H9 (cell line): ENCODE measurements around the gene FMNL3. TPM values are rescaled to one million over a fixed set of nuclear protein-coding genes. Genes with fewer than 3 reads are reported as not detected.

Experiments
- DNase-seq: peaks from one replicate; pipeline ENCODE4 v3.0.0-alpha.2; 2017
- H2AFZ ChIP-seq: one replicate; pipeline ENCODE4 v1.6.1; 2013; ENCODE audit warnings: mild to moderate bottlenecking, low read length, control low read depth, moderate library complexity
- H2AK5ac ChIP-seq: 2 replicates; pipeline ENCODE4 v1.6.1; 2013; ENCODE audit warnings: low read length, control low read depth, mixed read lengths; ENCODE audit not compliant: insufficient read length
- H2BK120ac ChIP-seq: one replicate; pipeline ENCODE4 v1.6.1; 2013; ENCODE audit warnings: low read depth, mild to moderate bottlenecking, low read length, control low read depth, inconsistent platforms; ENCODE audit not compliant: poor library complexity, severe bottlenecking
- H2BK12ac ChIP-seq: 2 replicates; pipeline ENCODE4 v1.6.1; 2013; ENCODE audit warnings: low read length, control low read depth, mixed read lengths, low read depth; ENCODE audit not compliant: insufficient read length
- H2BK15ac ChIP-seq: 2 replicates; pipeline ENCODE4 v1.6.1; 2013; ENCODE audit warnings: low read depth, low read length, control low read depth
- H2BK20ac ChIP-seq: one replicate; pipeline ENCODE4 v1.6.1; 2013; ENCODE audit warnings: low read depth, mild to moderate bottlenecking, low read length, control low read depth, inconsistent platforms; ENCODE audit not compliant: poor library complexity, severe bottlenecking
- H2BK5ac ChIP-seq: 2 replicates; pipeline ENCODE4 v1.6.1; 2013; ENCODE audit warnings: low read length, control low read depth, mixed read lengths; ENCODE audit not compliant: insufficient read length
- H3K14ac ChIP-seq: 2 replicates; pipeline ENCODE4 v1.6.1; 2013; ENCODE audit warnings: low read length, control low read depth; ENCODE audit not compliant: insufficient read depth
- H3K18ac ChIP-seq: 2 replicates; pipeline ENCODE4 v1.6.1; 2013; ENCODE audit warnings: low read depth, mild to moderate bottlenecking, mixed read lengths, low read length, control low read depth; ENCODE audit not compliant: insufficient read length
- H3K23ac ChIP-seq: 2 replicates; pipeline ENCODE4 v1.6.1; 2013; ENCODE audit warnings: low read length, control low read depth, mixed read lengths, low read depth; ENCODE audit not compliant: insufficient read length
- H3K23me2 ChIP-seq: 2 replicates; pipeline ENCODE4 v1.6.1; 2013; ENCODE audit warnings: low read depth, mild to moderate bottlenecking, mixed read lengths, low read length, control low read depth; ENCODE audit not compliant: insufficient read length, poor library complexity, severe bottlenecking
- H3K27ac ChIP-seq: 2 replicates; pipeline ENCODE4 v1.5.1; 2013; ENCODE audit warnings: low read length, control low read depth, mixed read lengths, low read depth; ENCODE audit not compliant: insufficient read length
- H3K27me3 ChIP-seq: 2 replicates; pipeline ENCODE4 v1.6.1; 2013; ENCODE audit warnings: low read length, control low read depth, inconsistent platforms; ENCODE audit not compliant: insufficient read depth
- H3K4ac ChIP-seq: 2 replicates; pipeline ENCODE4 v1.6.1; 2013; ENCODE audit warnings: low read depth, mild to moderate bottlenecking, control low read depth, inconsistent platforms, low read length, moderate library complexity
- H3K4me1 ChIP-seq: 2 replicates; pipeline ENCODE4 v1.6.1; 2013; ENCODE audit warnings: low read length, control low read depth, inconsistent platforms; ENCODE audit not compliant: insufficient read depth
- H3K4me2 ChIP-seq: 2 replicates; pipeline ENCODE4 v1.6.1; 2013; ENCODE audit warnings: low read length, control low read depth, mixed read lengths; ENCODE audit not compliant: insufficient read length, insufficient read depth
- H3K56ac ChIP-seq: 2 replicates; pipeline ENCODE4 v1.6.1; 2013; ENCODE audit warnings: low read depth, mild to moderate bottlenecking, mixed read lengths, low read length, control low read depth; ENCODE audit not compliant: insufficient read length
- H3K79me1 ChIP-seq: 2 replicates; pipeline ENCODE4 v1.6.1; 2013; ENCODE audit warnings: low read depth, mild to moderate bottlenecking, moderate library complexity, low read length, control low read depth, inconsistent platforms; ENCODE audit not compliant: insufficient read depth, poor library complexity, severe bottlenecking
- H3K79me2 ChIP-seq: 2 replicates; pipeline ENCODE4 v1.6.1; 2013; ENCODE audit warnings: low read length, control low read depth, inconsistent platforms; ENCODE audit not compliant: insufficient read depth
- H3K9ac ChIP-seq: 2 replicates; pipeline ENCODE4 v1.6.1; 2013; ENCODE audit warnings: low read length, control low read depth, mixed read lengths; ENCODE audit not compliant: insufficient read length; ENCODE audit errors: extremely low read depth
- H3K9me3 ChIP-seq: one replicate; pipeline ENCODE4 v1.6.1; 2013; ENCODE audit warnings: low read depth, low read length, inconsistent platforms; ENCODE audit not compliant: control insufficient read depth
- H3T11ph ChIP-seq: one replicate; pipeline ENCODE4 v1.6.1; 2013; ENCODE audit warnings: mild to moderate bottlenecking, low read length, control low read depth, inconsistent platforms
- H4K20me1 ChIP-seq: one replicate; pipeline ENCODE4 v1.6.1; 2013; ENCODE audit not compliant: control insufficient read depth, insufficient read length, insufficient read depth
- H4K5ac ChIP-seq: 2 replicates; pipeline ENCODE4 v1.6.1; 2013; ENCODE audit warnings: low read depth, mild to moderate bottlenecking, mixed read lengths, low read length, control low read depth; ENCODE audit not compliant: insufficient read length
- H4K8ac ChIP-seq: replicated peaks from 2 replicates; pipeline ENCODE4 v1.6.1; 2013; ENCODE audit warnings: low read length, control low read depth, mixed read lengths, low read depth; ENCODE audit not compliant: insufficient read length
- H4K91ac ChIP-seq: 2 replicates; pipeline ENCODE4 v1.6.1; 2013; ENCODE audit warnings: low read depth, mild to moderate bottlenecking, moderate library complexity, mixed read lengths, low read length, control low read depth; ENCODE audit not compliant: insufficient read length
- H3K27ac Mint-ChIP-seq, 3 experiments: 2 replicates in 2 of 3; 3 replicates in 1 of 3; pipeline ENCODE4 v1.8.0; 2020 to 2021; ENCODE audit warnings: mixed read lengths in 3 of 3, mild to moderate bottlenecking in 1 of 3, moderate library complexity in 1 of 3
- H3K27me3 Mint-ChIP-seq: 2 replicates; pipeline ENCODE4 v1.8.0; 2021; ENCODE audit warnings: low read depth, mild to moderate bottlenecking, moderate library complexity, mixed read lengths
- H3K36me3 Mint-ChIP-seq, 3 experiments: 2 replicates in 2 of 3; 3 replicates in 1 of 3; pipeline ENCODE4 v1.8.0; 2020 to 2021; ENCODE audit warnings: low read depth in 3 of 3, mixed read lengths in 3 of 3; ENCODE audit not compliant: insufficient read depth in 1 of 3
- H3K4me1 Mint-ChIP-seq, 2 experiments: 2 replicates each; pipeline ENCODE4 v1.8.0; 2020; ENCODE audit warnings: mixed read lengths in 2 of 2
- H3K4me3 Mint-ChIP-seq, 2 experiments: 2 replicates in 1 of 2; 3 replicates in 1 of 2; pipeline ENCODE4 v1.8.0; 2020 to 2021; ENCODE audit warnings: mild to moderate bottlenecking in 2 of 2, mixed read lengths in 2 of 2, moderate library complexity in 1 of 2
- H3K9me3 Mint-ChIP-seq, 2 experiments: 2 replicates in 1 of 2; 3 replicates in 1 of 2; pipeline ENCODE4 v1.8.0; 2020; ENCODE audit warnings: mild to moderate bottlenecking in 2 of 2, mixed read lengths in 2 of 2, moderate library complexity in 1 of 2
- CTCF ChIP-seq: fragments of 200-600 bp; sonication (generic); conservative IDR thresholded peaks from 3 replicates; pipeline ENCODE4 v1.8.0; 2021; ENCODE audit warnings: antibody characterized with exemption, mild to moderate bottlenecking
- WGBS: extraction: QIAGEN DNeasy Blood & Tissue Kit; methylation state at CpG from one replicate; pipeline ENCODE4 v1.1.7; 2013; ENCODE audit warnings: missing lambda C conversion rate, low lambda C conversion rate, mixed read lengths; ENCODE audit not compliant: insufficient read length; ENCODE audit errors: extremely low coverage; 5-methylcytosine and 5-hydroxymethylcytosine counted together
- total RNA-seq: library from RNA; stranded (reverse); gene quantifications from 2 replicates; pipeline ENCODE4 v1.2.1, GENCODE V29; 2021

Gene FMNL3
- total RNA-seq, 1 experiment from 2014 or later, result 22.8 TPM

- H3K9me3 Mint-ChIP-seq, result no peaks in the 10 kb centered on the region
- Histone ChIP-seq H3K23ac (no peak overlapping the region), H3K27ac (no peak overlapping the region), H3K14ac (no peak overlapping the region), H2AK5ac (no peak overlapping the region), H3K9me3 (no peaks in the 10 kb centered on the region), H3T11ph (no peak overlapping the region), H3K4me1 (peaks cover 5% of the 10 kb centered on the region; the same call in 1 of the 2 replicates), H2AFZ (no peak overlapping the region), H2BK20ac (no peak overlapping the region), H3K23me2 (peaks cover 3% of the 10 kb centered on the region), H3K56ac (no peak overlapping the region), H2BK12ac (no peak overlapping the region), H3K9ac (no peak overlapping the region), H3K4ac (no peak overlapping the region), H2BK15ac (no peak overlapping the region), H4K20me1 (no peaks in the 10 kb centered on the region), H4K91ac (no peak overlapping the region), H3K18ac (no peak overlapping the region), H3K4me2 (no peak overlapping the region), H4K8ac (no peak overlapping the region), H3K79me1 (no peaks in the 10 kb centered on the region), H3K79me2 (no peaks in the 10 kb centered on the region), H2BK120ac (no peak overlapping the region), H3K27me3 (no peaks in the 10 kb centered on the region), H2BK5ac (no peak overlapping the region), H4K5ac (no peak overlapping the region)
- TF ChIP-seq CTCF, result no peak
- DNase-seq, result no peak
- H3K4me3 Mint-ChIP-seq, result no peak overlapping the region
- H3K4me1 Mint-ChIP-seq, result peaks cover 15 to 20% of the 10 kb centered on the region in 2 experiments
- H3K36me3 Mint-ChIP-seq, result peaks cover 9 to 28% (median 16%) of the 10 kb centered on the region in 3 experiments; a peak in 6 of 7 replicates
- no peaks in the 10 kb centered on the region; the same call in none of the 2 replicates for H3K27me3 Mint-ChIP-seq
- WGBS, result no CpG with 5 or more reads among the region's 8 CpGs
- H3K27ac Mint-ChIP-seq, result no peak overlapping the region
Measured at GRCh38 chr12:49632986-49633702, 74.1 kb downstream of the FMNL3 start.
